DMS 273 treated with DMSO at 0.1 percent for 48 hours (cell line): ENCODE measurements around the gene NLGN1.

ENCODE experiments used
- DNase-seq: peaks from one replicate; lab custom pipeline; 2025; lab: John Stamatoyannopoulos, UW

Gene NLGN1

DNA sequence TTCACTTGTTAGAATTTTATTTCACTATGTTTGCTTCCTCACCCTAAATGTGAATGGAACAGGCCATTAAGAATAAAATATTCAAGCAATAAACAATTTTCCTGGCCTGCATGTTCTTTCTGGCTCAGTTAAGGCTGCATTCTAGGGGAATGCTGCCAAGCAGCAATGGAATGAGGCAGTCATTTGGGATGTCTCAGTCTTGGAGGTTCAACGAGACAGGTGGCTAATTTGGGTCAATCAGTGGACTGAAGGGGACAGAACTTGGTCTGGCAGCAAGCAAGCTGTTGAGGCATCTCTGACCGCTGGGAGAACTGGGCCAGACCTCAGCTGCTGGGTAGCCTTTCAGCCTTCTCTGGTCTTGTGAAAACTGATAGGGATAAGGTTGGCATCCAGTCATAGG, 241.6 kb downstream of the NLGN1 start:
- DNase-seq, result no peak

DNA sequence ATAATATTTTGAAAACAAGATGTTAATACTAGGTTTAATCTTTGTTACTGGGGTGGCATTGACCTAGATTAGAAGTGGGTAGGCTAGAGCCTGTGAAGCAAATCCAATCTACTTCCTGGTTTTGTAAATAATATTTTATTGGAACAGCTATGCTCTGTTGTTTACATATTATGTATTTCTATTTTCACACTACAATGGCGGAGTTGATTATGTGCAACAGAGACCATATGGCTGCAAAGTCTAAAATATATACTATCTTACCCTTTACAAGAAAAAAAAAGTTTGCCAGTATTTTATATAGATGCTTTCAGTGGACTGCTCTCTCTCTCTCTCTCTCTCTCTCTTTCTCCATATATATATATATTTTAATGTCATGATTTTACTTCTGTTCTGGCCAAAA, 244.2 kb downstream of the NLGN1 start:
- no peak for DNase-seq

DNA sequence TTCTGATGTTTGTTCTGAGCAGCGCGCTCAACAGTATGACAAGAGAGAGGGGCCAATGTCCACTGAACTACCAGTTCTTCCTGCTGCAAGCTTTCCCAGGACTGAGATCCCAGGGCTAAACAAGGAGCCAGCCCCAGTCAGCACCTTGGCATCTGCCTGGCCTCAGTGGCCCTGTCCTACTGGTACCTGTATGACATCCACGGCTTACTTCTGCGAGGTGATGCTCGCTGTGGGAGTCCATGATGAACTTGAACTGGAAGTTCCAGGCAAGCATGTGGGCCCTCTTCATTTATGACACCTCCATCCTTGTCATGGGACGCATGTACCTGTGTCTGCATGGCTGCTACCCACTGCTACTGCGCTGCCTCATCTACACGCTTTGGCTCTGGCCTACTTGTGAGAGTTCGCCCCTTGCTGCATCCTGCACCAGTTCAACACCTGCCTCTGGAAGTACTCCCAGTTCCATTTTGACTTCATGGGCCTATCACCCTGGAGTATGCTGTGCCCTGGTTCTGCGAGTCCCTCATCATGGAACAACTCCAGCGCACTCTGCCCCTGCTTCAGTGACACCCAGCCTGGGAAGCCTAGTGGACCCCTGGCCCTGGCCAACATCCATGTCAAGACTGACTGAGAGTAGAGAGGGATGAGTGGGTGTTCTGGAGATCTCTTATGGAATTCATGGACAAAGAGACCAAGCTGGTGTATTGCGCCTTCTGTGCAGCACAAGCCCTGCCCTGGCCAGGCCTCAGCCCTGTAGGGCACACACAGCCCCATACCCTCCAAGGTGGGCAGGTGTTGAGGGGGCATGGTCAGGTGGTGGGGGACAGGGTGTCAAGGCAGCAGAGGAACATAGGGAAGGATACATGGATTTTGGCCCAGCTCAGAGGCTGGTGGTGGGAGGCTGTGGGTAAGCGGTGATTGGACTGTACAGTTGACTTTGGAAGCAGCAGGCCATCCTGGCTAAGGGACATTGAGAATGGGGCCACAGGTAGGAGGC, 246.8 kb downstream of the NLGN1 start:
- no peak for DNase-seq

DNA sequence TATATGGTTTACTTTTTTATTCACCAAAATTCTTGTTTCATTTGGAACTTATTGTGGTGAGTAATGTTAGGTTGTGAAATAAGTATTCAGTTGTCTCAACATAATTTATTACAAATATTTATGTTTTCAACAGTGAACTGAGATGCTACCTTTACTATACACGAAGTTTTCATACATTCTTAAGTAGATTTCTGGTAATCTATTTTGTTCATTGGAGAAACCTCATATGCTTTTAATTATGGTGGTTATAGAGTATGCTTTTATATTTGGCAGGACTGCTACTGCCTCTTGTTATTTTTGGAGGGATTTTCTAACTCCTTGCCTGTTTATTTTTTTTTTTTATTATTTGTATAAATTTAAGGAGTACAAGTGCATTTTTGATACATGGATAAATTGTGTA, 253.1 kb downstream of the NLGN1 start:
- no peak for DNase-seq

DNA sequence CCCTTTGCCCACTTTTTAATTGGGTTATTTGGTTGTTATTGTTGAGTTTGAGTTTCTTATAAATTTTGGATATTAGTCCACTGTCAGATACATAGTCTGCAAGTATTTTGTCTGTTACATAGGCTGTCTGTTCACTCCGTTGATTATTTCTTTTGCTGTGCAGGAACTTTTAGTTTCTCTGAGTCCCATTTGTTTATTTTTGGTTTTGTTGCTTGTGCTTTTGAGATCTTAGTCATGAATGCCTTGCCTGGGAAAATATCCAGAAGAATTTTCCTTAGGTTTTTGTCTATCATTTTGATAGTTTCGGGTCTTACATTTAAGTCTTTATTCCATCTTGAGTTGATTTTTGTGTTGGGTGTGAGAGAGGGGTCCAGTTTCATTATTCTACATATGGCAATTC, 254.5 kb downstream of the NLGN1 start:
- no peak for DNase-seq

DNA sequence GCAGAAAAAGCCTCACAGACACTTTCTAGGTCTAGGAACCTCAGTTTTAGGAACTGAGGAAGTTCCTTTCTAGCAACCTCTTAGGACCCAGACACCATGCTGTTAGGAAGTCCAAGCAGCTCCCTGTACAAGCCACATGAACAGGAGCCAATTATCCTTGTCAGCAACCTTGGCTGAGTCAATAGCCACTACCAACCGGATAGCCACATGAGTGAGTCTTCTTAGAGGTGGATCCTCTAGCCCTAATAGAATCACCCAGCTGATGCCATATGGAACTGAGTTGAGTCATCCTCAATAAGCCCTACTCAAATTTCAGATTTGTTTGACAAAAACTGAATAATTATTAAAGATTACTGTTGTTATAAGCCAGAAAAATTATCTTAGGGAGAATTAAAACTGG, 256.2 kb downstream of the NLGN1 start:
- DNase-seq, result no peak

DNA sequence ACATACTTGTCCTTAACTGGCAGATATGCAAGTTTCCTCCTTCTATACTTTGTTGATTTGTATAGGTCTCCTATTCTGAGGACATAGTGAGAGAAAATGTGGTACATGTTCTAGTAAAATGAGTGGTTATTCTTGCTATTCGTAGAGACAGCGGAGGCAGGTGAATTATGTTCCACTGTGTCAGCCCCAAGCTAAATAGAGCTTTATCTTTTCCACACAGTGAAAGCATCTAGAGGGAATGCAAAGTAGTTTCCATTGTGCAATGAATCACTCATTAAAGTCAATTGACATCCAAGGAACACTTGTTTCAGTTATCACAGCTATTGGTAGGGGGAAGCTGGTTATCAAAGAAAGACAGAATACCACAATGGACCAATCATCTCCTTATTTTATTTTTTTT, 262.4 kb downstream of the NLGN1 start:
- DNase-seq, result no peak

DNA sequence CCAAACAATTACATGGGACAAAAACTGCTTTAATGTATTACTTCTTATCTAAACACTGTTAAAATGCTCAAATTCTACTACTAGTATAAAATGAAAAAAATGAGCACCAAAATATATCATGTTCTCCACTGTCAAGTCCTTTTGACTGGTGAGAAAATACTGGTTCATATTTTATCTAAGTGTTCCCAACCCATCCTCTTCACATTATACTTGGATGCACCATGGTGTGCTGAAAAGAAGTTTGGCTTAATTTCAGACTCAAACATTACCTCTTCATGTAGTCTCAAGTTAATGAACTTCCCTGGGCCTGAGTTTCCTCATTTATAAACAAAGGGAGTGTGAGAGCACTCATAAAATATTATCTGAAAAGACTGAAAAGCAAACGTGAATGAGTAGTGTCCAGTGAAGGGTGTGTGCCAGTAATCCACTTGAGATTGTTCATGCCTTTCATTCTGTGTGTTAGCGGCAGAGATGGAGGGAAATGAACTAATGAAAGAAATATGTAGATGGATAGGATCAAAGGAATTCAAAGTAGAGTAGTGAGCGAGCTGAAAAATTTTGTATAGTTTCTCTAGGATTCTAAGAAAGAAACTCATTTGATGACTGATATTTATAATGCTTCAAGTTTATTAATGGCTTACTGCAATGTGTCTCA, 263.2 kb downstream of the NLGN1 start:
- no peak for DNase-seq

DNA sequence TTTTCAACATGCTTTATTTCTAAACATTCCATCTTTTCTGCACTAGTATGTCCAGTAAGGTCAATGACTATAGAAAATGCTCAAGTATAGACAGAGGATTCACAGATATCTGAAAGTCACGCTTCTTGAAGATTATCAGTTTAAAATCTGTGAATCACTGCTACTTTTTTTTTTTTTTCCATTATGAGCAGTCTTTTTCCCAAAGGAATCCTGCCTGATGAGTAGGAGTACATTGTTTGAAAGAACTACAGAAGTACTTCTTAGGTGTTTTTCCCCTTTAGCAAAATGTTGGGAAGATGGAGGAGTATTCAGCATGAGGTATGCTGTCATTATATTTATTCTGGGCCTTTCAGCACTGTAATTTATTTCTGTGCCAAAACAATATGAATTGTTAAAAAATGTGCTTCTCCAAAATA, 266.2 kb downstream of the NLGN1 start:
- no peak for DNase-seq

DNA sequence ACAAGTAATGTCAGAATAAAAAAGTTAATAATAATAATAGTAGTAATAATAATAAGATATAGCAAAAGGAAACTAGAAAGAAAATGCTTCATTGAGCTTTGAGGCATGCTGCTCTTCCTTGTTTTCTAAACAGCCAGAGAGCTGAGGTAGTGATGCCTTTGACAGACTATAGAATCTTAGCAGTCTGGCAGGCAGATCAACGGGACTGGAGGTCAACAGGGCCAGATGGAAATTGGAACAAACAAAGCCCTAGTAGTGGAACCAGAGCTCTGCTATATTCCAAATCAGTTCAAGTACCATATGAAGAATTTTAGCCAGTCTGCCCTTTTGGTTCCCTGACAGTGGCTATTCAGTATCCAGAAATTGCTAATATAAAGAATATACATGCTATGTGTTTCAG, 278.6 kb downstream of the NLGN1 start:
- DNase-seq, result no peak

DNA sequence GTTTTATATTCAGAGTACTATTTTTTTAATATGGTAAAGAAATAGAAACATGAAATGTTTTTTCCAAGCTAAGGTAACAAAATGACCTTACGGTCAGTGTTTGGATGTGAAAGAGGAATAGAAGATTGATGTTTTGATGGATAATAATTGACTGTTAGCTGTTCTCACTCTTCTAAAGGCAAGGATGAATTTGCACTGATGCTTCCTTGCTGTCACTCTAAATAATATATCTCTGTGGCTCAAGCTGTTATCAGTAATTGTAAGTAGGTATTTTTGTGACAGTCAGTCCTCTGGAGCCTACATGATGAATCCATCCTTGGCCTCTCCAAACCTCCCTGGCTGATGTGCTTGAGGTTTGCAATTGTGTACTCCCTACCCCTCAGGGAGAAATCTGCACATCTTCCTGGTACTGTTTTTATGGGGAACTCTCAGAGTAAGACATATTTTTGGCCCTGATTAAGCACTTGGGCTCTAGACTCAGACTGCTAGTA, 283.7 kb downstream of the NLGN1 start:
- DNase-seq, result no peak

DNA sequence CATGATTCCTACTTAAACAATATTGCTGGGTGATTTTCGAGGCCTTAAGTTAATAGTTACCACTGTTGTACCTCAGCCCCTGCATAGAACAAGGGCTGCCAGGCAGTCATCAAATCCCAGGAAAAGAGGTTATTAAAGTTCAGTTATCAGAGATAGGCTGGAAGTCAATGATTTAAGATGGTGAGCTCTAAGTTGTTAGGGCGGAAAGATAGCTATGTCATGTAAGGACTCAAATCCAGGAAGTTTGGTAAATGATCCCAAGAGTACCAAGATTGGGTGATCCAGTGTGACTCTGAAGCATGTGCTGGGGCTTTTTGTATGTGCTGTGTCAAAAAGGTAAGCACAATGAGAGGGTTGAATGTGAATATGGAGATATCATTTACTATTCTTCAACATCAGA, 287.9 kb downstream of the NLGN1 start:
- no peak for DNase-seq

DNA sequence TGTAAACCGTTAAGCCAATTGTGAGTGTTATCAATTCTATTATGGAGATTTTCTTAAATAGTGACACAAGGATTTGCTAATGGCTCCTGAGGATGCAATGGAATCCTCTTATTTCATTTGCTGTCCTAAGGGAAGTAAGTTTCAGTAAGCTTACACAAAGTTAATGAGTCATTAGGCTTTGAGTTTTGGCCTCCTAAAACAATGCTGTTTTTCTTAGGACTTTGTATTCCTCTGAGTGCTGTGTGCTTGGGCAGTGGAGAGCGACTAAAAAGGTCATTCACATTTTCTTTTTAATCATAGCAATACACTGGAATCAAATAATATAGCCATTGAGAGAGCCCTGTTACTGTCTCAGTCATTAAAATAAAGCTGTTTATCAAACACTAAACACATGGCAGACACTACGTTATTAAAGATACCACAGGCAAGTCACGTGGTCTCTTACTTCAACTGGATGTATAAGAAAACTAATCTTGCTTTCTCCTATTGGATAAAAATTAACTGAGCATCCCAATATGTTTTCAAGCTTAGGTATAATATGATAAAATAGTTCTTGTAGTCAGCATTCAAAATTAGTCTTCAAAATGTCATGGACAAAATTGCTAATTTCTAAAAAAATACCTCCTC, 290.8 kb downstream of the NLGN1 start:
- DNase-seq, result no peak

DNA sequence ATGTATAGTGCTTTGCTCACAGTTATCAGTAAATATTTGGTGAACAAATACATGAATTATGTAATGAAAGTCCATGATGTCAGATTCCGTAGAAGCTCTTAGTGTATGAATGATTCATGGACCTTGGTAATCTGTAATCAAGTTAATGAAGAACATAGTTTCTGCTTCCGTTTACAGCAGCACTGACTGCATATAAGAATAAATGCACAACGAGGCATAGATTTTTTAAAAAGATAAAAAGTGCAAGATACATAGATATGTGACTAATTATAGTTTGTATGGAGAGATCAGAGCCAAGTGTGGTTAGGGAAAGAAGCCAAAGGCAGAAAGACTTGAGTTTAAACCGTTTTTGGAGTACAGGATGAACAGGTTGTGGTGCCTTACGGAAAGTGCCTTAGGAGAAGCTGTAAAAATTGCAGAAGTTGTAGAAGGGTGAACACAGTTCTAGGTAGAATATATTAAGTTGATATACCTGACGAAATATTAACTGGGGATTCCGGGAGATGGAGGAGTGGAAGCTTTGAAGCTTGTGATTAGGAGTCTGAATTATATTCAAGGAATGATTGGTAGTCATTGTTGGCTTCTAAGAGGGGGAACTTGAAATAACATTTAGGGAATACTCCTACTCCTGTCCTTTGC, 293.1 kb downstream of the NLGN1 start:
- no peak for DNase-seq

DNA sequence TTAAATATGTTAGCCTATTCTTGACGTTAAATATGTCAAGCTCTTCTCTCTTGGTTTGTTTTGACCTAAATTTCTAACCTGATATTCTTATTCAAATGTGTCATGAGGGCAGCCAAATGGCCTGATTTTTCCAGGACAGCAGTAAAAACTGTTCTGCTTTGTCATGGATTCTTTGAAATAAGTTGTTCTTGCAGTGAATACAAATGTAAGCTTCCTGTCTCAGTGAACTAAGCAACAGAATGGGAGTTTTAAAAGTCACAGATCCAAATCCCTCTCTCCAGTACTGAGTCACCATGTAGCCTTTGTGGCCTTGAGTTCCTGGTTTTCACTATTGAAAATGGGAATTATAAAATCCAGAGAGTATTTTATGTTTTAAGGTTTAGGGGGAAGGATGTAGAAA, 301.8 kb downstream of the NLGN1 start:
- DNase-seq, result no peak

DNA sequence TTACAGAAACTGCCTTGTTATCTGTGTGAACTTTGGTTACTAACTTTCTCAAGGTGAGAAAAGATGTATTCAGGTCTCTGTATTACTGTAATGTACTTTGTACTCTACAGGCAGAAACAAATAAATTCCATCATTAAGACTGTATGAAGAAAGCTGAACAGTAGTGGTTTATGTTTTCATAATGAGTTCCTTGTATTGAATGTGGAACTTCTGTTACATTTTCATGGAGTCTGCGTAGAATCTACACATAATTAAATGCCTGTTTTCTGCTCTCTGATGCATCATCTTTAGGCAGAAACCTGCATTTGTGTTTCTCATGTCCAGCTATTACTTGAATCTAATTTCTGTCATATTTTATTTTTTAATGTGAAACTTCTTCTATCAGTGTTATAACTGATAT, 302.8 kb downstream of the NLGN1 start:
- no peak for DNase-seq

DNA sequence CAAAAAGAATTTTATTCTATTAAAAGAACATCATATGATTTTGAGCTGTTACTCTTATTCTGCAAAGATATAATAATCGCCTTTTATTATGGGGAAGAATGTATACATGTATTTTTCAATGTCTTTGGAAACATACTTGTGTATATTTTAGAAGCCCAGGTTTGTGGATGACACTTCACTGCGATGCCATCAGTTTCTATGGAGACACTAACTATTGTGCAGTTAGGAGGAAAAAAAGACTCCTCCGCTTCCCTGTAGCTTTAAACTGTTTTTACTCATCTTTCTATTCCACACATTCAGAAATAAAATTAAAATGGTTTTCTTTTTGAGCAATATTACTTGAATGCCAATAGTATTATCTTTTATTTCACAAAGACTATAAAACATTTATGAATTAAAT, 305.0 kb downstream of the NLGN1 start:
- DNase-seq, result no peak

DNA sequence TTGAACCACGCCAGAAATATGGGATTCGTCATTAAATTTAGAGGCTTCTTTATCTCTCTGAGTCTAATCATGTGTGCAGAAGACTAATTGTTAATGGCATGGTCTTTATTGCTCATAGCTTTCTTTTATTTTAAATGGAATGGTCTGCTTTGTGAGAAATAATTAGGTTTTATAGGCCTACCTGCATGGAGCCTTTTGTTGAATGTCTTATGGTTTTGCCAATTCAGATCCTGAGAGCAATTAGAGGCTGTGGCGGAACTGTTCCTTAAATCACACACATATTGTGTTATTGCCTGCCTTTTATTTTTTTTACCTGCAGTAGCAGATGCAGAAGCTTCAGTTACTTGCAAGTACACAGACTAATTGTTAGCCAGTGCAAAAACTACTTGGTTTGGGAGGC, 306.2 kb downstream of the NLGN1 start:
- no peak for DNase-seq

DNA sequence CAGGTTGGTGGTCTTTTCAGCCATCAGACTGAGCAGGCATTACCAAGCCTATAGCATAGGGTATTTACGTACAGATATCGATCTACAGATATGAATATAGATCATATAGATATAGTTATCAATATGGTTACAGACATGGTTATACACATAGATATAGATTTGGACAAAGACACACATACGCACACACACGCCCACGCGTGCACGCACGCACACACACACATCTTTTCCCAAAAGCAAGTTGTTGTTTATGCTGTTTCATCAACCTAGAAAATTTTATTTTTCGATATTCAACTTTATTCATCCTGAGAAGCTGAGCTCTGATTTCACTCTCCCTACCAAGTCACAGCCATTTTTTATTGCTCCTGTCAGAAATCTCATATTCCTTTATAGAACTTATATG, 309.1 kb downstream of the NLGN1 start:
- no peak for DNase-seq

DNA sequence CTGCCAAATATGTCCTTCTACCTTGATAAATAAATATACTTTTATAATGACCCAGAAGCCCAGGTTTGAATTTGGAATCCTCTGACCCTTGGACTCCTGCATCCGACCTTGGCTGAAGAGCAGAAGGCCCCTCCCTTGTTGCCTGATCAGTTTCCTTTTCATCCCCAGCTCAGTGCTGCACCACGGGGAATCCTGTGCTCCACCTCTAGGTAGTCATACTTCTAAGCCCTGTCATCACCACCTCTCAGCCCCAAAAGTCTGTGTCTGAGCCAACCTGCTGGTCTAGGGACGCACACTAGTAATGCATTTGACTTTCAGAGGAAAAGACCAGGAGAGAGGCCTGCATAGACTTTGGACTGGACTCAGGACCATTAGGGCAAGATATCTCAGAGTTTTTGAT, 310.6 kb downstream of the NLGN1 start:
- DNase-seq, result no peak

DNA sequence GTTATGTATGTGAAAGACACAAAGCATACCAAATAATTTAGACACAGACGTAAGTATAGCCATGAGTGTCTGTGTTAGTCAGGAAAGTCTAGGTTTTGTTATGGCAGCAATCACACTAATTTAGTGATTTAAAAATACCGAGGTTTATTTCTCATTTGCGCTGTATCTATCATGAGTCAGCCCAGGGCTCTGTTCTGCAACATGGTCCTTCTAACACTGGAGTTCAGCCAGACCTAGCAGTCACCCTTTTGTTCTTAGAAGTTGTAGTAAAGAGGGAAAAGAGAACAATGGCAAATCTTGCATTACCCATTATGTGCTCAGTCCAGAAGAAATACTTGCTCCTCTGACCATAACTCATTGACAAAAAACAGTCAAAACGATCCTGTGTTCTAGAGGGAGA, 311.5 kb downstream of the NLGN1 start:
- no peak for DNase-seq

DNA sequence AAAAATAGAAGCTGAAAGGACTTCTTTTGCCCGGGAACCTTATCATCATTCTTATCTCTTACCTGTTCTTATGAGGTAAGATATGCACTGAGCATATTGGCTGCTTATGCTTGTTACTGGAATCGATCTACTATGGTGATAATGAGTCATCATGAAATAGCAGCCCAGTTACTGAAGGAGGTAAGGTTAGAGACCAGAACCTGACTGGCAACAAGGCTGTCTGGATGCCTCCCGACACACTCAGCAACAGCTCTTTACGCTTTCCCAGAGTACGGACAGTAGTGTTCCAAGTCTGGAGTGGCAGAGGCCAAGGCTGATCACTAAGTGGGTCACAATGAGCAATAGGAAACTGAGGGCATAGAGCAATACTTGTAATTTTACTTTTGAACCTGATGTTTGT, 314.1 kb downstream of the NLGN1 start:
- no peak for DNase-seq
